ENCODE results near the gene CEMIP.

DNA sequence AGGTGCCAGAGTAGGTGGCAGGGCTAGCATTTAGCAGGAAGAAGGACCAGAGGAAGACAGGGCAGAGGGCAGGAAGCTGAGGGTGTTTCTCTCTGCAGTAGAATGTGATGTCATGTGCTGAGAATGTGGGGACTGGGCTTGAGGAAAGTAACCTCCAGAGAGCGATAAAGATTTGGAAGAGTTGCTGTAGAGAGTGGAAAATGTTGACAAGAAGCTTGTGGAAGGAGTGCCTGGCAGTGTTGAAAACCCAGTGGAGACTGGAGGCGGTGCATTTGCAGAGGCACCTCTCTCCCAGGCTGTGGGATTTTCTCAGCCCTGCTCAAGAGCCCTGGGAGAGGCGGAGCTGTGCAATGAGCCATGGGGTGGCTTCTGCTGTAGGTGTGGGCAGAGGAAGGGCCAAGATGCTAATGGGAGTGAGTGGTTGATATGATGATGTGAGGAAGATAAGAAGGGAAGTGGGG, 155.6 kb downstream of the CEMIP start:
- TF ChIP-seq CTCF (CRISPR knock-in tag; IDR thresholded peaks at IDR 0.05) (no peak), KAT8 (CRISPR knock-in tag; IDR thresholded peaks at IDR 0.05) (no peak), GATA4 (IDR thresholded peaks at IDR 0.05; ENCODE audit: borderline replicate concordance, low read depth) (no peak), HMG20A (CRISPR knock-in tag; IDR thresholded peaks at IDR 0.05; ENCODE audit: borderline replicate concordance) (no peak), ZNF274 (CRISPR knock-in tag; IDR thresholded peaks at IDR 0.05) (no peak), SUZ12 (IDR thresholded peaks at IDR 0.05; ENCODE audit: low read depth, low read length) (no peak), POLR2AphosphoS5 (IDR thresholded peaks at IDR 0.05; ENCODE audit: low read depth, low read length) (no peak), MXI1 (IDR thresholded peaks at IDR 0.05; ENCODE audit: borderline replicate concordance, low read depth, low read length) (no peak), ZNF496 (CRISPR knock-in tag; IDR thresholded peaks at IDR 0.05; ENCODE audit: insufficient replicate concordance) (no peak), FOXA1 (IDR thresholded peaks at IDR 0.05) (no peak), FOXA1 (CRISPR knock-in tag; IDR thresholded peaks at IDR 0.05) (no peak), GABPA (IDR thresholded peaks at IDR 0.05; ENCODE audit: low read depth, low read length) (no peak), GABPA (CRISPR knock-in tag; IDR thresholded peaks at IDR 0.05; ENCODE audit: low read depth) (no peak), BHLHE40 (IDR thresholded peaks at IDR 0.05; ENCODE audit: low read length) (no peak)
- TF ChIP-seq, protein P1, sequence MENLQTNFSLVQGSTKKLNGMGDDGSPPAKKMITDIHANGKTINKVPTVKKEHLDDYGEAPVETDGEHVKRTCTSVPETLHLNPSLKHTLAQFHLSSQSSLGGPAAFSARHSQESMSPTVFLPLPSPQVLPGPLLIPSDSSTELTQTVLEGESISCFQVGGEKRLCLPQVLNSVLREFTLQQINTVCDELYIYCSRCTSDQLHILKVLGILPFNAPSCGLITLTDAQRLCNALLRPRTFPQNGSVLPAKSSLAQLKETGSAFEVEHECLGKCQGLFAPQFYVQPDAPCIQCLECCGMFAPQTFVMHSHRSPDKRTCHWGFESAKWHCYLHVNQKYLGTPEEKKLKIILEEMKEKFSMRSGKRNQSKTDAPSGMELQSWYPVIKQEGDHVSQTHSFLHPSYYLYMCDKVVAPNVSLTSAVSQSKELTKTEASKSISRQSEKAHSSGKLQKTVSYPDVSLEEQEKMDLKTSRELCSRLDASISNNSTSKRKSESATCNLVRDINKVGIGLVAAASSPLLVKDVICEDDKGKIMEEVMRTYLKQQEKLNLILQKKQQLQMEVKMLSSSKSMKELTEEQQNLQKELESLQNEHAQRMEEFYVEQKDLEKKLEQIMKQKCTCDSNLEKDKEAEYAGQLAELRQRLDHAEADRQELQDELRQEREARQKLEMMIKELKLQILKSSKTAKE (CRISPR knock-in tag; IDR thresholded peaks at IDR 0.05; ENCODE audit: borderline replicate concordance): no peak
- TF ChIP-seq, protein P2, sequence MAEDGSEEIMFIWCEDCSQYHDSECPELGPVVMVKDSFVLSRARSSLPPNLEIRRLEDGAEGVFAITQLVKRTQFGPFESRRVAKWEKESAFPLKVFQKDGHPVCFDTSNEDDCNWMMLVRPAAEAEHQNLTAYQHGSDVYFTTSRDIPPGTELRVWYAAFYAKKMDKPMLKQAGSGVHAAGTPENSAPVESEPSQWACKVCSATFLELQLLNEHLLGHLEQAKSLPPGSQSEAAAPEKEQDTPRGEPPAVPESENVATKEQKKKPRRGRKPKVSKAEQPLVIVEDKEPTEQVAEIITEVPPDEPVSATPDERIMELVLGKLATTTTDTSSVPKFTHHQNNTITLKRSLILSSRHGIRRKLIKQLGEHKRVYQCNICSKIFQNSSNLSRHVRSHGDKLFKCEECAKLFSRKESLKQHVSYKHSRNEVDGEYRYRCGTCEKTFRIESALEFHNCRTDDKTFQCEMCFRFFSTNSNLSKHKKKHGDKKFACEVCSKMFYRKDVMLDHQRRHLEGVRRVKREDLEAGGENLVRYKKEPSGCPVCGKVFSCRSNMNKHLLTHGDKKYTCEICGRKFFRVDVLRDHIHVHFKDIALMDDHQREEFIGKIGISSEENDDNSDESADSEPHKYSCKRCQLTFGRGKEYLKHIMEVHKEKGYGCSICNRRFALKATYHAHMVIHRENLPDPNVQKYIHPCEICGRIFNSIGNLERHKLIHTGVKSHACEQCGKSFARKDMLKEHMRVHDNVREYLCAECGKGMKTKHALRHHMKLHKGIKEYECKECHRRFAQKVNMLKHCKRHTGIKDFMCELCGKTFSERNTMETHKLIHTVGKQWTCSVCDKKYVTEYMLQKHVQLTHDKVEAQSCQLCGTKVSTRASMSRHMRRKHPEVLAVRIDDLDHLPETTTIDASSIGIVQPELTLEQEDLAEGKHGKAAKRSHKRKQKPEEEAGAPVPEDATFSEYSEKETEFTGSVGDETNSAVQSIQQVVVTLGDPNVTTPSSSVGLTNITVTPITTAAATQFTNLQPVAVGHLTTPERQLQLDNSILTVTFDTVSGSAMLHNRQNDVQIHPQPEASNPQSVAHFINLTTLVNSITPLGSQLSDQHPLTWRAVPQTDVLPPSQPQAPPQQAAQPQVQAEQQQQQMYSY (CRISPR knock-in tag; IDR thresholded peaks at IDR 0.05): no peak
